GM19239 (cell line): ENCODE results near the gene HPGD.

ENCODE experiments used
- DNase-seq: peaks from one replicate; pipeline ENCODE4 v3.0.0; 2011; ENCODE audit warnings: low spot score; ENCODE audit not compliant: insufficient read length
- FAIRE-seq: peaks from 2 replicates; lab custom pipeline; 2011; peaks lifted over from hg19 to GRCh38; lab: Jason Lieb, UNC

HPGD gene

DNA sequence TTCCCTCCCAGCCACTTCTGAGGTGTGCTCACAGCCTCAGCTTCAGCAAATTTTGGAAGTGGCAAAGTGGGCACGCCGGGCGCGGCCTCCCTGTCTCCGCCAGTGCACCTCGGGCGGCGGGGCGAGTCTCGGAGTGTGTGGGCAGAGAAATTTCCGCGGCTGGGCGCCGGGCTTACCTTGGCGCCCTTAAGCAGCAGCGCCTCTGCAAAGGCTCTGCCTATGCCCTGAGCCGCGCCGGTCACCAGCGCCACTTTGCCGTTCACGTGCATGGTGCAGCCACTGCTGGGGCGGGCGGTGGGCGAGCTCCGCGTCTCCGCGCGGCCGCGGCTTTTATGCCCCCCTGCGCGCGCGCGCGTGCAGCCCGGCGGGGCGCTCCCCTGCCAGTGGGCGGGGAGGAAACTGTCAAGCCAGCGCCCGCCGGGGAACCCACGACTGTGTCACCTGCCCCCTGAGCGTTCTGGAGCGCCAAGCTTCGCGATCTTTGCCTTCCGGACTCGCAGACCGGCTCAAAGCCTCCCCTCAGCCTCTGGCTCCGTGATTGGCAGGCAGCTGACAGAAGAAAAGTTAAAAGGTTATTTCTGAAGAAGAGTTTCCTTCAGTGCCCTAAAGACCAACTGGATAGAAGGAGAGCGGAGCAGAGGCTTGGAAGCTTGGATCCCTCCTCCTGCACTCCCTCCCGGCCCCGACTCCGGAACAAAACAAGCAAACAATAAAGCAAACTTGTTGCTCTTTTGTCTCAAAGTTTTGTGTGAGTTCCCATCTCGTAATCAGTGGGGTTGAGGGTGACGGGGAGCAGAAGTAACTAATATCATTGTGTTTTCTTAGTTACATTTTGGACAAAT lies at the start of gene HPGD:
Gene HPGD (minus strand): TSS at position 306 of the 842 bp plus-strand sequence. CDS start 37 bp downstream, at position 269.
- no peak for DNase-seq
- FAIRE-seq = no peak

DNA sequence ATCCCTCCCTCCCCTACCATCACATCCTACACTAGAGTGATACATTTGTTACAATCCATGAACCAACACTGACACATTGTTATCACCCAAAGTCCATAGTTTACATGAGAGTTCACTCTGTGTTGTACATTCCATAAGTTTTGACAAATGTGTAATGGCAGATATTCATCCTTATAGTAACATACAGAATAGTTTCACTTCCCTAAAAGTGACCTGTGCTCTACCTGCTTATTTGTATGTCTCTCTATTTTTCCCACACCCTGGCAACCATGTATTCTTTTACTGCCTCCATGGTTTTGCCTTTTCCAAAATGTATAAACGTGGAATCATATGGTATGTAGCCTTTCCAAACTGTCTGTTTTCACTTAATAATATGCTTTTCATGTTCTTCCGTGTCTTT lies 42.2 kb upstream of the HPGD start:
- no peak for FAIRE-seq
- no peak for DNase-seq

DNA sequence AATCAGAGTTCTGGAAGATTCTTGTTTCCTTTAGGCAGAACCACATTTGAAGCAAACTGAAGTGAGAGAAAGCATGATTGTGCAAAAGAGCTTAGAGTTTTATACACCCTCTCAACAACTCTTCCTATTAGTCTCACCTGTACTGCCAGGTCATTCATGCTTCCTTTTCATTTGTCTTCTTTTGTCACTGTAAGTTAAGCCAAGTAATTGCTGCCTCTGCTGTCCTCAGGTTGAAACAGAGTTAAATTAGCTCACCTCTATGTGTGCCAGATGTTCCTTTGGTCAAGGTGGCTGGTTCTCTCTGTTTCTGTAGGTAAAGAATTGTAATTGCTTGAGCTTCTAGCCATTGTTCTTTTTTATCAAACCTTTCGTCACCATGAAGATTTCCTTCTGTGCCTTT lies 41.1 kb upstream of the HPGD start:
- FAIRE-seq (no peak), DNase-seq (no peak)

DNA sequence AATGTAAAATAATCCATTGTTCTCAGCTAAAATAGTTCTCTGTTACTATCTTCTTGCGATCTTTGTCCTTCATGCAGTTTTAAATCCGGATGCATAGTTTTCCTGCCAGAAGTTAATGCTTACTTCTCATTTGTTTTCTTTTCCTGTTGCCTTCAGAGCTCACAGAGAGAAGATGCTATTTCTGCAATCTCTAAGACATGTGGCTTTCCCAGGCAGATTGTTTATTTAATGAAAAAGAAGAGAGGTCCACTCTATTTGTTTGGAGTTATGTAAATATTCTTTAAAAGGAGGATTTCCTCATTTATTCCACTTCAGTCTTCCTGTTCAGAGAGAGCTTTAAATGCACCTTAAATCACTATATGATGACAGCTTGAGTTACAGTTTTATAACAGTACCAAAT lies 39.3 kb upstream of the HPGD start:
- FAIRE-seq (no peak), DNase-seq (no peak)

DNA sequence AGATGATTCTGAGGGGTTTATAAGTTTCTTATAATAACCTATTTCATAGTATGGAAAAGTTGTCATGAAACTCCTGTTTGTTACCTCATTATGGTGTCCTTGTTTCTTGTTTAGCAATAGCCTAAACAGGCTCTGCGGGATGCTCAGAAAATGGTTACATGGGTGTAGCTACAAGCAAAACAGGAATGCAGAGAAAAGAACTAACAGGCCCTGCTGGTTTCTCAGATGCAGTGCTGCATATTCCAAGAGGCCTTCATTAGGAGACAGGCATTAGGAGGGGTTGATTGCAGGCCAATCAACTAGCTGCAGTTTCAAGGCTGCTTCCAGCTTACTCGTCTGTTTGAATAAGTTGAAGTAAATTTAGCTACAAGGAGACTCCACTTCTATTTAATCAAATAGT lies 37.6 kb upstream of the HPGD start:
- no peak for FAIRE-seq
- no peak for DNase-seq

DNA sequence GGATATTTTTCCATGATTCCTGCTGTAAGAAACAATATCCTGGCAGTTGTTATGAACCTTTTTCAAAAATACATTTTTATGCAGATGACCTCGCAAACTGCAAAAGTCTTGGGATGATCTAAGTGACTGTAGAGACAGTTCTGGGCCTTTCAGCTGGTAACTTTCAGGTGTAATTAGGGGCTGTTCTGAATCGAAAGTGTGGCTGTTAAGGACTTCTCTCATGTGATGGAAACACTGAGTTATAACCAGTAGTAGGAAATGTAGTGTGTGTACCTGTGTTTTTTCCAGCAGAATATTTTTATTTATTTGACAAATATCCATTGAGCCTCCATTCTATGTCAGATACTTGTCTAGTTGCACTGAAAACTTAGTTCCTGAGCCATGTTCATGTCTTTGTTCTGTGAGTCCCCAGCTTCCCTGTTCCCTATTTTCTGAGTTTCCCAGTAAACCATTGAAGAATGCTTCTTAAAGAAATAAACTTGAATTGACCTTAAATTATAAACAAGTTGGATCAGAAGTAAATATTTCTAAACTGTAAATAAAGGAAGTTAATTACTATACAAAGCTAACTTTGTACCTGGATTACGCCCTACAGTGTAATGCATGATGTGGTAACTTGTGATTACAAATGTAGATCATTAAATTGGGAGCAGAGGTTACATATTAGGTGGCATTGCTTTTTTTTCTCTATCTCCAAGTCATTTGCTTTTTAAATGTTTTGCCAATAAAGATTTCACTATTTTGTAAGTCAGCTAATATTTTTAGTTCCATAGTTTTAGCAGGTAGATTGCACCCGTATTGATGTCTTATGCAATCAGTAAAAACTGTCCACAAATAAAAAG lies 33.7 kb upstream of the HPGD start:
- FAIRE-seq = no peak
- no peak for DNase-seq

DNA sequence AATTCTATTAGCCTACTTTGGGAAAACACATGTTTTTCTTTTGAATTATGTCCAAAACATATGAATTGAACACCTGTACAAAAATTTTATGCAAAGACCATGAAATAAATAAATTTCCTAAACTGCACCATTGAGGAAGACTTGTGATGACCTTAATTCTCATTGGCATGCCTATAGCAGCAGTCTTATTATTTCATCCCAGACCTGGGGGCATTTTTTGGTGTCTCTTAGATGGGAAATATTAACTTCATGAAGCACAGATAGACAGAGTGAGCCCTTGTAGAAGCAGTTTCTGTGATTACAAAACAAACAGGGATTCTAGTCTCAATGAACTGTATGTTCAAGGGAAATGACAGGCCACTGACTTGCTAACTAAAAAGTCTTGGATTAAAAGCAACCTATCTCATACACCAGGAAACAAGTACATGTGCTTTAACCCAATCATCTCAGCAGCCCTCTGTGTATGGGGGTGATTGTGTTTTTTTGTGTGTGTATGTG lies 32.0 kb upstream of the HPGD start:
- FAIRE-seq = no peak

DNA sequence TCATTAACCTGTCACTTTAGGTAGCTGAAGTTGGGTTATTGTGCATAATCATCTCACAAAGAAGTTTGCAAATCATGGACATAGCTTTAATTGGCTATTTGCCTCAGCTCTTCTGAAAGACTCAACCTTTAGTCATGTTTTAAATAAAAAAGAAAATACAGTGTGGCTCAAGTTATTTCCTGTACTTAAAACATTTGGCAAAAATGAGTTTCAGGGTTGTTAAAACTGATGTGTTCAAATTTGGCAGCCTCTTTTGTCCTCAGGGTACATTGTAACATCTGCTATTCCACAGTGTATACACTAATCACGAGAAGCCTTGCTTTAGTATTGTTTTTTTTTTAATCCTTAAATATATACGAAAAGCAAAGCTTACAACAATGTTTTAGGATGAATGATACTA lies 31.5 kb upstream of the HPGD start:
- FAIRE-seq (no peak), DNase-seq (no peak)

More for the DNA sequence above, 32.0 kb upstream of the HPGD start:
- no peak for DNase-seq

DNA sequence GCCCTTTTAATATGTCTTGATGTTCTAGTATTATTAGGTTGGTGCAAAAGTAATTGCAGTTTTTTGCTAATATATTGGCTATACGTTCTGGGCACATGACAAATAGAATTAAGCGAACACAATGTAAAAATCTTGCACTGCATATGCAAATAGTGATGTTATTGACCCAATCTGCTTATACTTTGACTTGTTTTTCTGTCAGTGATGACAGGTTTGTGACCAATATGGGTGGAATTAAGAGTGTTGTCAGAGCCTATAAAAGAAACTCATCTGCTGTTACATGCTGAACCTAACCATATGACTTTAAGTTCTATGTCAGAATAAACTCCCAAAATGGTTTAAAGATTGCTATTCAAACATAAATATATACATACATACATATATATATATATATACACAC lies 30.7 kb upstream of the HPGD start:
- no peak for DNase-seq
- FAIRE-seq = no peak

DNA sequence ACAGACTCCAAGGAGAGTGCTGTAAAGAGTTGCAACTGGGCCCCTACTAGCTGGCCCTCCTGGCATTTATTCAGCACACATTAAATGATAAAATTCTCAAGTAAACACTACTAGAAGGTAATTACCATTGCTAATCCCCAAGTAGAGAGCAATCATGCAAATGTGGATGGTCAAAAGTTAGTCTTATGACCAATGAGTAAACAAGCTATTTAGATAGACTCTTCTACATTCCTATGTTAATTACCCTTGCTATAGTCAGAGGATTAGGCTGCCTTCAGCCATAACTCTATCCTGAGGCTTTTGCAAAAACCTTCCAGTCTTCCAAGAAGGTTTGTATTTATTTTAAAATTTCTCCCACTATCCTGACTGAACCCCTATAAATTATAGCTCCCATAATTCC lies 28.3 kb upstream of the HPGD start:
- DNase-seq (no peak), FAIRE-seq (no peak)

DNA sequence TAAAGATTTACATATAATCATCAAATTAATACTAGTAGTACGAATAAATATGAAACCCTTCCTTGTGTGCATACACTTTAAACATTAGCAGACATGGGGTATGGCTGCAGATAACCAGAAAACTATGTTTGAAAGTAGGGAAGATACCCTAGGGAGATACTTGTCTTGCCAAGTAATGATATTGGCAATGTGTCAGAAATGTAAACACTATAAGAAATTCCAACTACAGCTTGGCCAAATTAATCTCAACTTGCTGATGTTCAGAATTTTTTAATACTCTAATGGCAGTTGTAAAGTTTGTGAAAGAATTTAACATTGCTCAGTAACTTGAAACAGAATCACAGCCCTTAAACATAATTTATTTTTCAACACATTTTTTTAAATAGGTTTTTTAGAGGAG lies 27.4 kb upstream of the HPGD start:
- FAIRE-seq (no peak), DNase-seq (no peak)

DNA sequence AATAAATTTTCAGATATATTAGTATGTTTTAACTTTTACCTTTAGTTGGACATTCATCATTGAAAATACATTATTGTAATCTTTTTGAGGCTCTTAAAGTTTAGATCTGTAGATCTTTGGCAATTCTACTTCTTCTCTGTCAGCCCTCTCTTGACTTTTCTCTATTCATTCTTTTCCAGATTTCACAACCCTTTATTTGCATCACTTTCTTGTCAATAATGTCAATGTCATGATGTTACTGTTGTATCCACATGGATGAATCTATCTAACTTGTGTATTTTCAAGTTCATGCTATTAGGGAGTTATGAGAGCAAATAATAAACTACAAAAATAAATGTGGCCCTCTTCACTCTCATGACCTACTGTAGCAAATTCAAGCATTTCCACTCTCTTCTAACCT lies 23.0 kb upstream of the HPGD start:
- DNase-seq (no peak), FAIRE-seq (no peak)

DNA sequence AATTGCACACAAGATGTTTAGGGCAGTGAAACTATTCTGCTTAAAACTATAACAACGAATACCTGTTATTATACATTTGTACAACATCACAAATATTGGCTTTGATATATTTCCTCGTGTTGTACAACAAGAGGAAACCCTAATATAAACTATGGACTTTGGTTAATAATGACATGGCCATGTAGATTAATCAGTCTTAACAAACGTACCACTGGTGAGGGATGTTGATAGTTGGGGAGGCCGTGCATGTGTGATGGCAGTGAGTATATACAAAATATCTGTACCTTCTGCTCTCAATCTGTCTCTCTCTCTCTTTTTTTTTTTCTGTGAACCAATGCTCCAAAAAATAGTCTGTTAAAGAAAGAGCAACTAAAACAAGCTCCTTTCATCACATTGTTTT lies 22.2 kb upstream of the HPGD start:
- DNase-seq (no peak), FAIRE-seq (no peak)

DNA sequence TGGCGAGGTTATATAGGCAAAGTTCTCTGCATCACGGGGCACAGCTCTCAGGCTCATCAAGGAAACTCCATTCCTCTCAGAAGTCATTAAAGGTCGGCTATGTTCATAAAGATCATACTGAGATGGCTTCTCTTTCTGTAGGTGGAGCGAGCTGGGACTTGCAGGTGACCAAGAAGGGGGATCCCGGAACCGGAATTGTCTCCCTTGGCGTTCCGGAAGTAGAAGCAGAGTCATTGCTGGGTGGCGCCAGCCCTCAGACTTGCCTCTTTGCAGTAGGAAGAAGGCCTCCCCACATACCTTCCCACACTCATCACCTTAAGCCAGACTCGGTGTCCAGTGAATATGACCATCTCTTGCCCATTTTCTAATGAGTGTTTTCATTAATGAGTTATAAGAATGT lies 17.9 kb upstream of the HPGD start:
- DNase-seq (no peak), FAIRE-seq (no peak)

DNA sequence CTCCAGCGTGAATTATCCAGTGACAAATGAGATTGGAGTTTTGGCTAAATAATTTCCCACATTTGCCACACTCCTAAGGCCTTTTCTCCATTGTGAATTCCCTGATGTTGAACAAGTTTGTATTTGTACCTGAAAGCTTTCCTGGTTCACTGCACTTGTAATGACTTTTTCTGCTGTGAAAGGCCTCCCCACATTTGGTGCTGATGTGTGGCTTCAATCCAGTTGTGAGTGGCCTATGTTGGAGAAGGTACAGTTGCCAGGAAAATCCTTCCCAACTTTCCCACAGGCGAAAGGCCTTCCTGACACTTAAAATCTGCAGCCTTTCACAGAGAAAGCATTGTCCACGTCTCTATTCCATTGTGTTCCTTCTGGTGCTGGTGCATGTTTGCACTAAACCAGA lies 17.3 kb upstream of the HPGD start:
- FAIRE-seq (no peak), DNase-seq (no peak)

DNA sequence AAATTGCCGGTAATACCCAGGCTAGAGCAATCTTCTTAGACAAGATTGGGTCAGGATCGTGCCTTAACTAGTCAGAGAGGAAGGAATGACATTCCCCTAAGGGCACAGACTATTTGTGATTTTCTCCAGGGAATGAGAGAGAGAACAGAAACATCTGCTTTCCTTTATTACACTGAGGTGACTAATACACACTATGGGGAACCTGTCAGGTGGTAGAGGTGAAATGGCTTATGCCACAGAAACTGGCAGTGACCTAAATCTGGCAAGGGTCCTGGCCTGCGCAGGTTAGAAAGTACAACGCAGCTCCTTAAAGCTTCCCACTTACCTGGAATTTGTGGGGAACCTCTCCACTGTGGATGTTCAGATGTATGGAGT lies 16.6 kb upstream of the HPGD start:
- FAIRE-seq = no peak

DNA sequence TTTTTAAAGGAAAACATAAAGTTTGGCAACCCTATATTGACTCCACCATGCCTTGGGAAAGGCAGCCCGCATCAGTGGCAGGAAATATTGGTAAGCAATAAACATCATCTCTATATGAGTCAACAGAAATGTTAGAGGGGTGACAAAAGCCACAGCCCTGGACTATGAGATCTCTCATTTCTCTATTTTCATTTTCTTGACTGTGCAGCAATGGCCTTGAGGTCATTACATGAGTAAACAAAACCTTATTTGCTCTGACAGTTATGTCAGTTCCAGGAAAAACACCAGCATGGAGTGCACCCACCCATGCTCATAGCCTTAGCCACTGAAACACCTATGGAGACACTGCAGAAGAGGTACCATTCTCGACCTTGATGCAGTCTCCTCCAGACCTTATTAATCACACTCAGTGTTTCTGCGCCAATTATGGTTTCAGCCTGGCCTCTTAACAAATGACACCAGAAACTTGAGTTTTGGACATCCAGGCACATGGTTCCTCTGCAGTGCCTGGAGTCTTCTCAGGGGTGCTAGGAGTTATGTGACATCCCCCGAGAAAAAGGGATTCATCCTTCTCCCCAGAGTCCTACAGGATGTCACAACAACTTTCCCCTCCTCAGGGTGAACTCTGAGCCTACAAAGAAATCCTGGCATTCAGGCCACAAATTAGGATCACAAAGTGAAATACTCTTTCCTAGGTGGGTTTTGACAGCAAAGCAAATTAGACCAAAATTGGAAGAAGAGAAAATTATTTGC lies 16.0 kb upstream of the HPGD start:
- FAIRE-seq (no peak), DNase-seq (no peak)

More for the DNA sequence above, 16.6 kb upstream of the HPGD start:
- DNase-seq = no peak

DNA sequence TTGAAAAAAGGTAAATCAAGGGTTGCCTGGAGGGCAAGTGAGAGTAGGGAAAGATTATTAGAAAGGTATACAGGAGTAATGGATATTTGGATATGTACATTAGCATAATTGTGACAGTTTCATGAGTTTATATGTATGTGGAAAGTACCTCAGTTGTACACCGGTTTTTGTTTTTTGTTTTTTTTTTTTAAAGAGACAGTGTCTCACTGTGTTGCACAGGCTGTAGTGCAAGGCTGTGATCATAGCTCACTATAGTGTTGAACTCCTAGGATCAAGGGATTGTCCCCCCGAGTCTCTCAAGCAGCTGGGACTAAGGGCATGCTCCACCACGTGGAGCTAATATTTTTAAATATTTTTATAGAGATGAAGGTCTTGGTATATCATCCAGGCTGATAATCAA lies 15.3 kb upstream of the HPGD start:
- FAIRE-seq = no peak

DNA sequence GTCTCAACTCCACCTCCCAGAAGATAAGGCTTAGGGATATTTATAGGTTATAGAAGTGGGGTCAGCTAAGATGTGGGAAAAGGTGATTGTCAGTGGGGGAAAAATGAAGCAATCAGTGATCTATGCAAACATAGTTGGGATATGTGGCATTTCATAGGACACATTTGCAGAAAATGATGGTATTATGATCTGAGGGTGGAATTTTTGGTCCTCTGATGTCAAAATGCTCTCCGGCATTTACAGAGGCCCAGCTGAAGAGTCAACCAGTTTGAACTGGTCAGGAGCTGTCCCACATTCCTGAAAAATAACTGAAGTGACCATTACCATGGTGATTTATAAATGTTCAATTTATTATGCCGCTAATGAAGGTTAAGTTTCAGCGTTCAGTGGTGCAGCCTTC lies 12.2 kb upstream of the HPGD start:
- no peak for FAIRE-seq

More for the DNA sequence above, 15.3 kb upstream of the HPGD start:
- DNase-seq = no peak

DNA sequence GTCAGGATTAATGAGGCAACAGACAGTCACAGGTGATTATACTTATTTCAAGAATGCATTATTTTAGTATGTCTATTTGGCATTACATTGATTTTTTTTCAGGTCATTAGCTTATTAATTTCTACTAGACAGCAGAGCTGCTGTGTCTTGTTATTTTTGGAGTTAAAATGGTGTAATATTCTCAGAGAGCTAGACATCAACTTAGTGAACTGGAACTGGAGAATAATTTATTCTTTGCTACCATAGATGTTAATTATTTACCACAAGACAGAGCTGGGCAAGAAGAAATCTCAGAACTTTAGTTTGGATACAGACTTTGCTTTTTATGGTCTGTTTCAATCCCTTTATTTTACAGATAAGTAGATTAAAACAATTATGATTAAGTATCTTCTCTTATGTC lies 10.2 kb upstream of the HPGD start:
- DNase-seq = no peak
- FAIRE-seq = no peak

More for the DNA sequence above, 12.2 kb upstream of the HPGD start:
- no peak for DNase-seq

DNA sequence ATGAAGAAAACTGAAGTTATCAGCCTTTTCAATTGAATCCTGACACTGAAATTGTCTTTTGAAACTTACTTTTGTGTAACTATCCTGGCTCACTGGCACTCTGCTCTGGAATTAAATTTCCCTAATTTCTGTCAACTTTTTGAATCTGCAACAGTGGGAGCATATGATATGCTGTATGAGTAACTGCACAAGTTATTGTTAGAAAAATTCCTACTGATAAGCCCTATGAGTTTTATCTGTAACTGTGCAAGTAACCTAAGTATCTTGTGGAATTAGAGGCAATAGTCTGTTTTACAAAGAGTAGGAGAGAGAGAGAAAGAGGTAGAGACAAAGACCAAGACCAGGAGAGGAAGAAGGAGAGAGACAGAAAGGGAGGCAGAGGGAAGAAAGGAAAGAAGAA lies 9.2 kb upstream of the HPGD start:
- DNase-seq (no peak), FAIRE-seq (no peak)
